HepG2 (cell line): Measurements from ENCODE around the gene TASOR2. TPM values are rescaled to one million over a fixed set of nuclear protein-coding genes. Genes with fewer than 3 reads are reported as not detected.

Experiments used
- AGO2 ChIP-seq: fragments of 200-400 bp; formaldehyde crosslinking; optimal IDR thresholded peaks from 2 replicates; pipeline ENCODE3; 2017; ENCODE audit warnings: mild to moderate bottlenecking, low read depth, low read length, moderate library complexity
- CBX5 ChIP-seq: sonication (generic); formaldehyde crosslinking; IDR thresholded peaks from 2 replicates; pipeline ENCODE4 v1.4.0; 2020; ENCODE audit warnings: missing genetic modification reagents, borderline replicate concordance
- FOXK1 ChIP-seq: sonication (generic); formaldehyde crosslinking; IDR thresholded peaks from 2 replicates; pipeline ENCODE4 v1.4.0; 2020; ENCODE audit warnings: low read depth, missing genetic modification reagents, borderline replicate concordance
- GATAD2A ChIP-seq: IDR thresholded peaks from 2 replicates; pipeline ENCODE4 v1.6.1; 2016
- ISX ChIP-seq: sonication (generic); formaldehyde crosslinking; conservative IDR thresholded peaks from 2 replicates; pipeline ENCODE4 v1.5.0; 2020; ENCODE audit warnings: missing genetic modification reagents
- MBD4 ChIP-seq: IDR thresholded peaks from 2 replicates; pipeline ENCODE4 v1.6.1; 2012; ENCODE audit warnings: low read length, inconsistent platforms, borderline replicate concordance
- SMYD3 ChIP-seq: sonication (generic); formaldehyde crosslinking; IDR thresholded peaks from 2 replicates; pipeline ENCODE4 v1.8.1; 2023; ENCODE audit warnings: mild to moderate bottlenecking, missing genetic modification reagents
- SNRNP70 ChIP-seq: fragments of 200-400 bp; formaldehyde crosslinking; IDR thresholded peaks from 2 replicates; pipeline ENCODE4 v1.6.1; 2017; ENCODE audit warnings: mild to moderate bottlenecking, low read depth, low read length, moderate library complexity
- TBP ChIP-seq: sonication (generic); formaldehyde crosslinking; IDR thresholded peaks from 2 replicates; pipeline ENCODE4 v1.5.0; 2020; ENCODE audit warnings: missing genetic modification reagents
- ZNF124 ChIP-seq: sonication (generic); formaldehyde crosslinking; IDR thresholded peaks from 2 replicates; pipeline ENCODE4 v1.4.0; 2020; ENCODE audit warnings: missing genetic modification reagents
- ZNF3 ChIP-seq: IDR thresholded peaks from 2 replicates; pipeline ENCODE4 v1.7.0; 2017; ENCODE audit warnings: inconsistent platforms
- ZNF484 ChIP-seq: sonication (generic); formaldehyde crosslinking; IDR thresholded peaks from 2 replicates; pipeline ENCODE4 v1.5.1; 2020; ENCODE audit warnings: mild to moderate bottlenecking, low read depth, missing genetic modification reagents, borderline replicate concordance
- ZNF768 ChIP-seq: sonication (generic); formaldehyde crosslinking; IDR thresholded peaks from 2 replicates; pipeline ENCODE4 v1.4.0; 2020; ENCODE audit warnings: missing genetic modification reagents
- ZNF792 ChIP-seq: IDR thresholded peaks from 2 replicates; pipeline ENCODE4 v1.6.1; 2016
- polyA plus RNA-seq, 8 experiments: library from polyadenylated mRNA; depleted of rRNA in 3 of 8; stranded (reverse) in 7 of 8; unstranded in 1 of 8; fragments of >200 nt; fragmentation: Illumina TruSeq in 4 of 8; extraction: Trizol in 4 of 8; gene quantifications; 2 replicates each; pipeline versions ENCODE4 v1.2.1 to v1.2.3, GENCODE V29; 2011 to 2016; ENCODE audit warnings: low read depth in 4 of 8, missing spikeins in 1 of 8, mixed read lengths in 1 of 8; ENCODE audit not compliant: insufficient read depth in 1 of 8
- total RNA-seq, 5 experiments: library from RNA; depleted of rRNA; stranded (reverse); fragments of >200 nt; fragmentation: Illumina TruSeq; extraction: Trizol; gene quantifications; 2 replicates each; pipeline ENCODE4 v1.2.3, GENCODE V29; 2016; ENCODE audit warnings: low read depth in 1 of 5
- TF ChIP-seq, protein P1 (sequence below): sonication (generic); formaldehyde crosslinking; IDR thresholded peaks from 2 replicates; pipeline ENCODE4 v1.4.0; 2020; ENCODE audit warnings: mild to moderate bottlenecking, missing genetic modification reagents
- TF ChIP-seq, protein P2 (sequence below): sonication (generic); formaldehyde crosslinking; IDR thresholded peaks from 2 replicates; pipeline ENCODE4 v1.4.0; 2020; ENCODE audit warnings: mild to moderate bottlenecking, missing genetic modification reagents
- TF ChIP-seq, protein P3 (sequence below): sonication (generic); formaldehyde crosslinking; IDR thresholded peaks from 2 replicates; pipeline ENCODE4 v1.9.0; 2021; ENCODE audit warnings: missing genetic modification reagents, mild to moderate bottlenecking, borderline replicate concordance
- TF ChIP-seq, protein P4 (sequence below): sonication (generic); formaldehyde crosslinking; IDR thresholded peaks from 2 replicates; pipeline ENCODE4 v1.8.0; 2023; ENCODE audit warnings: mild to moderate bottlenecking, missing genetic modification reagents

TASOR2 gene
- total and polyA plus RNA-seq, 2 of the 13 experiments (the other 11 are each of a cell fraction or from before 2014, with no cell fraction given): 24.2 to 55.3 TPM

DNA sequence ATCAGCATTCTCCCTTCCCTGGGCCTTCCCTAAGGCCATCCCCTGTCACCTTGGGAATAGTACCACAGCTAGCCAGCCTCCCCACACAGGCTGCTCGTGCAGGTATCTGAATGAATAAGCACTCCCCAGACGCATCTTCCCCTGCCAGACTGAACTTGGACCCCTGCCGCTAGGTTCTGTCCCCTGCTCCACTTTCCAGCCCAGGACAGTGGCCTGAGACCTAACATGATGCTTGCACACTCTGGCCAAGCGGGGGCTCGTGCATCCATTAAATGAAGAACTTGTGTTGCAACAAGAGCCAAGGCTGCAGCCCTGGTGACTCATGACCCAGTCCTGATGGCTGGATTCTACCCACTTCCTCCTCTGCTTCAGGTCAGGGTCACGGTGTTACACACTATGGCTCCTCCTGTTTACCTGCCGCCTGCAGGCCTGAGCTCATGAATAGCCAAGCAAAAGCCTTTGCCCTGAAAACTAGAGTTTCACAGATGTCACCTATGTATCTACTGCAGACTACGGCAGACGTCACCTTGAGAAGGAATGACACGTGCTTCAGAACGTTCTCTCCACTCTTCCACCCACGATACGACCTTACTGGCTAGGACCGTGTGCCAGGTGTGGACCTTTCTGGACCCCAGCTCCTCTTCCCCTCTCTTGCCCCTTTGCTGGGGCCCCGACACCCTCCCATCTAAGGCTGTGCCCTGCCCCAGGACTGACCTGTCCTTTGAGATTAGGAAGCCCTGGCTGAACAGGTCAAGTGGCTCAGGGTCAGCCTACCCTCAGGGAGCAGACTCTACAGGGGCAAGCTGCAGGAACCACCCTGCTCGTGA is 24.7 kb upstream of the TASOR2 start (continued):
- TF ChIP-seq, protein P1, sequence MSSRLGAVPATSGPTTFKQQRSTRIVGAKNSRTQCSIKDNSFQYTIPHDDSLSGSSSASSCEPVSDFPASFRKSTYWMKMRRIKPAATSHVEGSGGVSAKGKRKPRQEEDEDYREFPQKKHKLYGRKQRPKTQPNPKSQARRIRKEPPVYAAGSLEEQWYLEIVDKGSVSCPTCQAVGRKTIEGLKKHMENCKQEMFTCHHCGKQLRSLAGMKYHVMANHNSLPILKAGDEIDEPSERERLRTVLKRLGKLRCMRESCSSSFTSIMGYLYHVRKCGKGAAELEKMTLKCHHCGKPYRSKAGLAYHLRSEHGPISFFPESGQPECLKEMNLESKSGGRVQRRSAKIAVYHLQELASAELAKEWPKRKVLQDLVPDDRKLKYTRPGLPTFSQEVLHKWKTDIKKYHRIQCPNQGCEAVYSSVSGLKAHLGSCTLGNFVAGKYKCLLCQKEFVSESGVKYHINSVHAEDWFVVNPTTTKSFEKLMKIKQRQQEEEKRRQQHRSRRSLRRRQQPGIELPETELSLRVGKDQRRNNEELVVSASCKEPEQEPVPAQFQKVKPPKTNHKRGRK (CRISPR knock-in tag): no peak
- 0 out of 2 replicates have a peak, but pooled peaks have one; percentile 40 for TF ChIP-seq MBD4
- TF ChIP-seq, protein P2, sequence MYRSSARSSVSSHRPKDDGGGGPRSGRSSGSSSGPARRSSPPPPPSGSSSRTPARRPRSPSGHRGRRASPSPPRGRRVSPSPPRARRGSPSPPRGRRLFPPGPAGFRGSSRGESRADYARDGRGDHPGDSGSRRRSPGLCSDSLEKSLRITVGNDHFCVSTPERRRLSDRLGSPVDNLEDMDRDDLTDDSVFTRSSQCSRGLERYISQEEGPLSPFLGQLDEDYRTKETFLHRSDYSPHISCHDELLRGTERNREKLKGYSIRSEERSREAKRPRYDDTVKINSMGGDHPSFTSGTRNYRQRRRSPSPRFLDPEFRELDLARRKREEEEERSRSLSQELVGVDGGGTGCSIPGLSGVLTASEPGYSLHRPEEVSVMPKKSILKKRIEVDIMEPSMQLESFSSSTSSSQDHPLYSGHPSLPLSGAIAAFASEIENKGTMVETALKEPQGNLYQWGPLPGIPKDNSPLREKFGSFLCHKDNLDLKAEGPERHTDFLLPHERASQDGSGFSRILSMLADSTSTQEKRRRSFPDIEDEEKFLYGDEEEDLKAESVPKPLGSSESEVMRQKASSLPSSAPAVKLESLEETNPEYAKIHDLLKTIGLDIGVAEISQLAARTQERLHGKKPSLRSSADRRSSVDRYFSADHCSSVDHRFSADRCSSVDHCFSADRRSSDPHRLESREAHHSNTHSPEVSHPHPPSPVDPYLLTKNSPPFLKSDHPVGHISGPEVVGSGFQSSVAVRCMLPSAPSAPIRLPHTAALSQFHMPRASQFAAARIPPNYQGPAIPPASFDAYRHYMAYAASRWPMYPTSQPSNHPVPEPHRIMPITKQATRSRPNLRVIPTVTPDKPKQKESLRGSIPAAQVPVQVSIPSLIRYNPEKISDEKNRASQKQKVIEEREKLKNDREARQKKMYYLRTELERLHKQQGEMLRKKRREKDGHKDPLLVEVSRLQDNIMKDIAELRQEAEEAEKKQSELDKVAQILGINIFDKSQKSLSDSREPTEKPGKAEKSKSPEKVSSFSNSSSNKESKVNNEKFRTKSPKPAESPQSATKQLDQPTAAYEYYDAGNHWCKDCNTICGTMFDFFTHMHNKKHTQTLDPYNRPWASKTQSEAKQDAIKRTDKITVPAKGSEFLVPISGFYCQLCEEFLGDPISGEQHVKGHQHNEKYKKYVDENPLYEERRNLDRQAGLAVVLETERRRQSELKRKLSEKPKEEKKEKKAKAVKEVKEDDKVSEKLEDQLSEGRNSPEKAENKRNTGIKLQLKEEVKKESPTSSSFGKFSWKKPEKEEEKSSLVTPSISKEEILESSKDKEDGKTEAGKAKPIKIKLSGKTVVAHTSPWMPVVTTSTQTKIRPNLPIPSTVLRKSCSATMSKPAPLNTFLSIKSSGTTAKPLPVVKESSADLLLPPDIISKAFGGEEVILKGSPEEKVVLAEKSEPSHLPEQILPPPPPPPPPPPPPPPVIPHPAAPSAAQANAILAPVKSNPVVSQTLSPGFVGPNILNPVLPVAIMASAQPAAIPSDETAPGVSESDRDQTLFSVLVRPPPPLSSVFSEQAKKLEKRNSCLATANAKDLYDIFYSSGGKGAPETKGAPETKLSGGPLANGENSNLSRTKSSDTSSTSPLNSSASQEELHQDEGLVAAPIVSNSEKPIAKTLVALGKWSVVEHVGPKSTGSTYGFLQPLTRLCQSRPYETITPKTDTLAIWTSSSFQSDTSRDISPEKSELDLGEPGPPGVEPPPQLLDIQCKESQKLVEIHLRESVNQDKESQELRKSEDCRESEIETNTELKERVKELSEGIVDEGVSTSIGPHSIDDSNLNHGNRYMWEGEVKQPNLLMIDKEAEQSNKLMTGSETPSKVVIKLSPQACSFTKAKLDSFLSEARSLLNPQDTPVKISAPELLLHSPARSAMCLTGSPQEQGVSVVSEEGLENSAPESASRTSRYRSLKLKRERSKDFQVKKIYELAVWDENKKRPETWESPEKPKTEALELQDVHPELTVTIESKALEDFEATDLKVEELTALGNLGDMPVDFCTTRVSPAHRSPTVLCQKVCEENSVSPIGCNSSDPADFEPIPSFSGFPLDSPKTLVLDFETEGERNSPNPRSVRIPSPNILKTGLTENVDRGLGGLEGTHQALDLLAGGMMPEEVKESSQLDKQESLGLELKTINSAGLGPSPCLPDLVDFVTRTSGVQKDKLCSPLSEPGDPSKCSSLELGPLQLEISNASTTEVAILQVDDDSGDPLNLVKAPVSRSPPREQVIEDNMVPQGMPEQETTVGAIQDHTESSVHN (CRISPR knock-in tag): 0 out of 2 replicates have a peak, but pooled peaks have one; percentile 29
- TF ChIP-seq, protein P3, sequence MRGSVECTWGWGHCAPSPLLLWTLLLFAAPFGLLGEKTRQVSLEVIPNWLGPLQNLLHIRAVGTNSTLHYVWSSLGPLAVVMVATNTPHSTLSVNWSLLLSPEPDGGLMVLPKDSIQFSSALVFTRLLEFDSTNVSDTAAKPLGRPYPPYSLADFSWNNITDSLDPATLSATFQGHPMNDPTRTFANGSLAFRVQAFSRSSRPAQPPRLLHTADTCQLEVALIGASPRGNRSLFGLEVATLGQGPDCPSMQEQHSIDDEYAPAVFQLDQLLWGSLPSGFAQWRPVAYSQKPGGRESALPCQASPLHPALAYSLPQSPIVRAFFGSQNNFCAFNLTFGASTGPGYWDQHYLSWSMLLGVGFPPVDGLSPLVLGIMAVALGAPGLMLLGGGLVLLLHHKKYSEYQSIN (CRISPR knock-in tag): no peak
- TF ChIP-seq ISX: no peak
- TF ChIP-seq ZNF124 (CRISPR knock-in tag): peak; percentile 66; the same call in 1 of the 2 replicates
- no peak for TF ChIP-seq SNRNP70
- peak; percentile 39; the same call in 1 of the 2 replicates for TF ChIP-seq ZNF792 (CRISPR knock-in tag)
- TF ChIP-seq FOXK1 (CRISPR knock-in tag): peak; percentile 94
- peak; percentile 90 for TF ChIP-seq GATAD2A (CRISPR knock-in tag)
- TF ChIP-seq ZNF484 (CRISPR knock-in tag): no peak
- no peak for TF ChIP-seq ZNF3 (CRISPR knock-in tag)
- TF ChIP-seq TBP (CRISPR knock-in tag): no peak
- TF ChIP-seq SMYD3 (CRISPR knock-in tag): no peak
- no peak for TF ChIP-seq CBX5 (CRISPR knock-in tag)
- TF ChIP-seq, protein P4, sequence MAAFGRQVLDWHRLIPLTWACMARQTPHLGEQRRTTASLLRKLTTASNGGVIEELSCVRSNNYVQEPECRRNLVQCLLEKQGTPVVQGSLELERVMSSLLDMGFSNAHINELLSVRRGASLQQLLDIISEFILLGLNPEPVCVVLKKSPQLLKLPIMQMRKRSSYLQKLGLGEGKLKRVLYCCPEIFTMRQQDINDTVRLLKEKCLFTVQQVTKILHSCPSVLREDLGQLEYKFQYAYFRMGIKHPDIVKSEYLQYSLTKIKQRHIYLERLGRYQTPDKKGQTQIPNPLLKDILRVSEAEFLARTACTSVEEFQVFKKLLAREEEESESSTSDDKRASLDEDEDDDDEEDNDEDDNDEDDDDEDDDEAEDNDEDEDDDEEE (CRISPR knock-in tag): 0 out of 2 replicates have a peak, but pooled peaks have one; percentile 53
- TF ChIP-seq ZNF768 (CRISPR knock-in tag): no peak
- TF ChIP-seq AGO2: no peak
